T-helper 1 cell (primary cell): ENCODE results near the gene PLEKHH2.
A peak's percentile ranks its signal among the peaks of the same experiment; 100 is the strongest.
"Not testable (repeated sequence)": the region's sequence is repeated elsewhere in the genome, so short reads cannot be mapped to it uniquely, and the experiment has no call there.

Source experiments
- DNase-seq, 5 donors: peaks; one replicate each; pipeline ENCODE4 v3.0.0-alpha.2; 2012 to 2020

PLEKHH2 gene

GRCh38 chr2:43718530-43719124, 81.6 kb downstream of the PLEKHH2 start:
- no peak for DNase-seq

GRCh38 chr2:43724728-43725526, 87.9 kb downstream of the PLEKHH2 start:
- DNase-seq, result no peak

GRCh38 chr2:43725711-43726246, 88.7 kb downstream of the PLEKHH2 start:
- no peak for DNase-seq

GRCh38 chr2:43726961-43727633, 90.0 kb downstream of the PLEKHH2 start:
- DNase-seq, result not testable (repeated sequence)

- DNase-seq, result no peak
These were observed 90.6 kb downstream of the PLEKHH2 start for GRCh38 chr2:43727634-43728014.

GRCh38 chr2:43729491-43730174, 92.6 kb downstream of the PLEKHH2 start:
- no peak for DNase-seq

- no peak for DNase-seq
These were observed 94.2 kb downstream of the PLEKHH2 start for GRCh38 chr2:43731211-43731610.

GRCh38 chr2:43736637-43737036, 99.6 kb downstream of the PLEKHH2 start:
- no peak for DNase-seq

GRCh38 chr2:43737097-43737854, 100.2 kb downstream of the PLEKHH2 start:
- no peak for DNase-seq

GRCh38 chr2:43737855-43738254, 100.8 kb downstream of the PLEKHH2 start:
- DNase-seq, result no peak

GRCh38 chr2:43738257-43738656, 101.2 kb downstream of the PLEKHH2 start:
- no peak for DNase-seq

- DNase-seq, result no peak
These were observed 106.6 kb downstream of the PLEKHH2 start for GRCh38 chr2:43743706-43744105.

GRCh38 chr2:43745457-43745856, 108.4 kb downstream of the PLEKHH2 start:
- DNase-seq, result no peak

GRCh38 chr2:43748333-43748732, 111.3 kb downstream of the PLEKHH2 start:
- DNase-seq, result no peak

- no peak for DNase-seq
These were observed 112.5 kb downstream of the PLEKHH2 start for GRCh38 chr2:43749583-43749982.

- no peak for DNase-seq
These were observed 114.5 kb downstream of the PLEKHH2 start for GRCh38 chr2:43751476-43751990.

- no peak for DNase-seq
These were observed 115.2 kb downstream of the PLEKHH2 start for GRCh38 chr2:43752302-43752701.

- no peak for DNase-seq
These were observed 117.1 kb downstream of the PLEKHH2 start for GRCh38 chr2:43754180-43754579.

GRCh38 chr2:43758739-43759138, 121.7 kb downstream of the PLEKHH2 start:
- no peak for DNase-seq

- no peak for DNase-seq
These were observed 122.1 kb downstream of the PLEKHH2 start for GRCh38 chr2:43759195-43759594.

- DNase-seq, result peak in 1 of 5 donors; percentile 18
These were observed 125.2 kb downstream of the PLEKHH2 start for GRCh38 chr2:43762286-43762685.

GRCh38 chr2:43763091-43763490, 126.0 kb downstream of the PLEKHH2 start:
- DNase-seq, result no peak
